Stimulated activated CD4-positive, alpha-beta T cell treated with anti-CD3 and anti-CD28 coated beads, Interleukin-2, amount 100 ng/mL, for 4 hours (primary cell): ENCODE measurements around the gene OR2B2.
"Not testable (repeated sequence)": the region's sequence is repeated elsewhere in the genome, so short reads cannot be mapped to it uniquely, and the experiment has no call there.

Experiments
- DNase-seq: peaks from one replicate; pipeline ENCODE4 v3.0.0-alpha.2; 2020; ENCODE audit warnings: low read depth

OR2B2 gene

GRCh38 chr6:27911956-27912446 is at the start of gene OR2B2:
TSS of gene OR2B2 (minus strand) at chr6:27912396. CDS start at chr6:27912319, 77 bp downstream.
- DNase-seq, result no peak

DNA sequence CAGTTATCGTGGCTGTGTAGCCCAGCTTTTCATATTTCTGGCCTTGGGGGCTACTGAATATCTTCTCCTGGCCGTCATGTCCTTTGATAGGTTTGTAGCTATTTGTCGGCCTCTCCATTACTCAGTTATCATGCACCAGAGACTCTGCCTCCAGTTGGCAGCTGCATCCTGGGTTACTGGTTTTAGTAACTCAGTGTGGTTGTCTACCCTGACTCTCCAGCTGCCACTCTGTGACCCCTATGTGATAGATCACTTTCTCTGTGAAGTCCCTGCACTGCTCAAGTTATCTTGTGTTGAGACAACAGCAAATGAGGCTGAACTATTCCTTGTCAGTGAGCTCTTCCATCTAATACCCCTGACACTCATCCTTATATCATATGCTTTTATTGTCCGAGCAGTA is 45.3 kb upstream of the OR2B2 start:
- no peak for DNase-seq

GRCh38 chr6:27956941-27957340 is 44.7 kb upstream of the OR2B2 start, which contains the start of gene OR2B6:
TSS of gene OR2B6 (plus strand) at chr6:27957241. CDS start at chr6:27957241, 0 bp downstream.
- DNase-seq, result no peak

- no peak for DNase-seq
Observed at GRCh38 chr6:27951040-27951439, 38.8 kb upstream of the OR2B2 start.

GRCh38 chr6:27948237-27948636 is 36.0 kb upstream of the OR2B2 start:
- no peak for DNase-seq

DNA sequence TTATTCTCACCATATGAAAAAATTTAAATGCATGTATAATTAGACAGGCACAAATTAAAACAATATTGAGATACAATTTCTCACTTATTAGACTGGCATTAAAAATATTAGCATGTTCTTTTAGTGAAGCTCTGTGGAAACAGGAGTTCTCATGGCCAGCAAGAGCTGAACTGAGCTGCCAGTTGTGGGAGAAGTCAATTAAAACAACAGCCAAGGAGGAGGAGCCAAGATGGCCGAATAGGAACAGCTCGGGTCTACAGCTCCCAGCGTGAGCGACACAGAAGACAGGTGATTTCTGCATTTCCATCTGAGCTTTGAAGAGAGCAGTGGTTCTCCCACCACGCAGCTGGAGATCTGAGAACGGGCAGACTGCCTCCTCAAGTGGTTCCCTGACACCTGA is 30.9 kb upstream of the OR2B2 start:
- not testable (repeated sequence) for DNase-seq

DNA sequence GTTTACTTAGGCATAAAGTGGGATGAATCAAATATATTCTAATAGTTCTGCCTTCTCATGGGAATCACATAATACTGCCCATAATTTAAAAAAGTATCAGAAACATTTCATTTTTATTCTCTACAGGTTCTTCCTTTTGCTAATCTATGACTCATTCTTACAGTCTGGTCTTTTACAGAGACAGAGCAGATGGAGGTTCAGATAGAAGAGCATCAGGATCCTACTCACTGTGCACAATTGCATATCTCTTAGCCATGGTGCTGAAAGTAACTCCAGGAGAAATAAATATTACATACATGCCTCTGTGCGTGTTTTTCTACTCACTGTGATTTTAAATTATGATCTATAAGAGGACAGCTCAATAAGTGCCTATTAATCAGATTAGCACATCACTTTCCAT is 28.6 kb upstream of the OR2B2 start:
- no peak for DNase-seq

DNA sequence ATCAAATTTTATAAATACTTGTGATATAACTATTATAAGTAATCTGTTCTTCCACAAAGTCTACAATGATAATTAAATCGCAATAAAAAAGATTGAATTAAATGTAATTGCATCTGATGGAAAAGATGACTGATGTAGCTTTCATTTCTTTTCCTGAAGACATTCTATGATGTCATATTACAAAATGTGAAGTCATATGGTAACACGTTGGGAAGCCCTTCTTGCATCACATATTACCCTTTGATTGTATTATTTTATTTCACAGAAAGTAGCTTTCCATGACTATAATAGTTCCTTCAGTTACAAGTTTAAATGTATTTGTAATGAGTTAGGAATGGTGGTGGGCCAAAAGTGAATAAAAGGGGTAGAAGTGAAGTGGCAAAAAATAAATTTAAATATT is 19.0 kb upstream of the OR2B2 start:
- DNase-seq, result no peak

DNA sequence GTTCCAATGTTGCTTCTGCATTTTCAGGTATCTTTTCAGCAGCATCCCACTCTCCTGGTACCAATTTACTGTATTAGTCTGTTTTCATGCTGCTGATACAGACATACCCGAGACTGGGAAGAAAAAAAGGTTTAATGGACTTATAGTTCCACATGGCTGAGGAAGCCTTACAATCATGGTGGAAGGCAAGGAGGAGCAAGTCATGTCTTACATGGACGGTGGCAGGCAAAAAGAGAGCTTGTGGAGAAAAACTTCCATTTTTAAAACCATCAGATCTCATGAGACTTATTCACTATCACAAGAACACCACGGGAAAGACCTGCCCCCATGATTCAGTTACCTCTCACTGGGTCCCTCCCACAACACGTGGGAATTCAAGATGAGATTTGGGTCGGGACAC is 17.7 kb upstream of the OR2B2 start:
- DNase-seq, result not testable (repeated sequence)

DNA sequence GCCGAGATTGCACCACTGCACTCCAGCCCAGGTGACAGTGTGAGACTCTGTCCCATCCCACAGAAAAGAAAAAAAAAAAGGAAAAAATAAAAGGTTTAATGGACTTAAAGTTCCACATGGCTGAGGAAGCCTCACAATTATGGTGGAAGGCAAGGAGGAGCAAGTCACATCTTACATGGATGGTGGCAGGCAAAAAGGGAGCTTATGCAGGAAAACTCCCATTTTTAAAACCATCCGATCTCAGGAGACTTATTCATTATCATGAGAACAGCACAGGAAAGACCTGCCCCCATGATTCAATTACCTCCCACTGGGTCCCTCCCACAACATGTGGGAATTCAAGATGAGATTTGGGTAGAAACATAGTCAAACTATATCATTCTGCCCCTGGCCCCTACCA is 15.8 kb upstream of the OR2B2 start:
- not testable (repeated sequence) for DNase-seq

DNA sequence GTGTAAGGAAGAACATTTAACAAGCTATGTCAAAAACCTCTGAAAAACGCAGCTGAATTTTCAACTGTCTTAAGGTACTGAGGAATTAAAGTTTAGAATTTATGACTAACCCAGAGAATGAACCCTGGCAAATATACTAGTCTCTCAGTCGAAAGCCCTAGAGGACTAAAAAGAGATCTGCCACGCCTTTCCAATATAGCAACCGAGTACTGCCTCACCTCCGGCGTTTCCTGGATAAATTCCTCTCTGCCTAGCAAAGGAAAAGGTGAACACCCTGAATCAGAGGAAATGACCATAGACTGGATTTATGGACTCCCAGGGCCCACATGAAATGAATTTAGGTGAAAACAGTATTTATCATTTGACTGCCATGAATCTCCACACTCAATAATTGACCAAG is 12.0 kb upstream of the OR2B2 start:
- DNase-seq, result no peak

DNA sequence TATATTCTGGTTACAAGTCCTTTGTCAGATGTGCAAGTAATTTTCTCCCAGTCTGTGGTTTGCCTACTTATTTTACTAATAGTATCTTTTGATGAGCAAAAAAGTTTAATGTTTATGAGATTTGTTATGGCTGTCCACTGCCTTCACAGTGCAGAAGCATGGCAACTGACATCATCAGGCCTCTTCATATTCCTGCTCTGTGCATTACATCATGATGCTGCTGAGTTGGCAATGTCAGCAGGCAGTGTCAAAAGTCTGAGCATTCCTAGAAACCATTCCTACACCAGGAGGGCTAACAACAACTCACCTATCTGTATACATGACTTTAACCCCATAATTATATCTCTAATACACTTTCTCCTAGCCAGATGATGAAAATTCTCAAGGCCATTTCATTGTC is 10.8 kb upstream of the OR2B2 start:
- no peak for DNase-seq

GRCh38 chr6:27908017-27908416 is 4.2 kb downstream of the OR2B2 start:
- no peak for DNase-seq

GRCh38 chr6:27902335-27903314 is 9.6 kb downstream of the OR2B2 start:
- peak; percentile 81 for DNase-seq

DNA sequence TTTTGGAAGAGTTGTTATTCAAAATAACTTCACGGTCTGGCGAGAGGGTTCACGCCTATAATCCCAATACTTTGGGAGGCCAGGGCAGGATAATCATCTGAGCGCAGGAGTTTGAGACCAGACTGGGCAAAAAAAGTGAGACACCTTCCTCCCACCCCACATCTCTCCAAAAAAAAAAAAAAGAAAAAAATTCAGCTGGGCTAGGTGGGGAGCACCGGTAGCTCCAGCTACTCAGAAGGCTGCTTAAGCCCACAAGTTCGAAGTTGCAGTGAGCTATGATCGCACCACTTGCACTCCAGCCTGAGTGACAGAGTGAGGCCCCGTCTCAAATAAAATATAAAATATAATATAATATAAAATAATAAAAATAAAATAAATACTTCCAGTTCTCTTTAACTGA is 10.4 kb downstream of the OR2B2 start:
- no peak for DNase-seq

DNA sequence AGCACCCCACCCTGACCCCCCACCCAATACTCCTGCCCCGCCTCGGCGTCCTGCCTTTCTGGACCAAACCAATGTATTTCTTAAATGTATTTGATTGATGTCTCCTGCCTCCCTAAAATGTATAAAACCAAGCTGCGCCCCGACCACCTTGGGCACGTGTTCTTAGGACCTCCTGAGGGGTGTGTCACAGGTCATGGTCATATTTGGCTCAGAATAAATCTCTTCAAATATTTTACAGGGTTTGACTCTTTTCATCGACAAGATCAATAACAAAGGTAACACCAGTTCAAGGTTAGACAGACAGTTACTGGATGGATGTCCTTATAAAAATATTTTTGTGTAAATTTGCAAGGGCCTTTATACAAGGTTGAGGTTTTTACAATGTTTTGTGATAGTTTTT is 12.0 kb downstream of the OR2B2 start:
- DNase-seq, result not testable (repeated sequence)

DNA sequence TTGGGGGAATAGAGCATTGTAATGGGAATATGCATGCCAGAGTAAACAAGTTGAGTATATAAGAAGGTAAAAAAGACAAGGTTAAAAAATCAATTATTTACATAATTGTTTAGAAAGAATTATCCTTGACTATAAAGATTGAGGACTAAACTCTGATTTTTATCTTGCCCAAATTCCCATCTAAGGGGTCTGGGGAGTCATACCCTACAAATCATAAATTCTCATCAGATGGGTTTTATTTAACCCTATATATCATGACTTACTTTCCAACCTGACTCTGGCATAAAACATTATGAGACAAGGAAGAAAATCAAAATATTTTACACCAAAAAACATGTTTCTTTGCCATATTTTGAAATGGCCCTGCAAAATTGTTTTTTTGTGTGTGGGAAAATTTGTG is 12.7 kb downstream of the OR2B2 start:
- DNase-seq, result no peak

DNA sequence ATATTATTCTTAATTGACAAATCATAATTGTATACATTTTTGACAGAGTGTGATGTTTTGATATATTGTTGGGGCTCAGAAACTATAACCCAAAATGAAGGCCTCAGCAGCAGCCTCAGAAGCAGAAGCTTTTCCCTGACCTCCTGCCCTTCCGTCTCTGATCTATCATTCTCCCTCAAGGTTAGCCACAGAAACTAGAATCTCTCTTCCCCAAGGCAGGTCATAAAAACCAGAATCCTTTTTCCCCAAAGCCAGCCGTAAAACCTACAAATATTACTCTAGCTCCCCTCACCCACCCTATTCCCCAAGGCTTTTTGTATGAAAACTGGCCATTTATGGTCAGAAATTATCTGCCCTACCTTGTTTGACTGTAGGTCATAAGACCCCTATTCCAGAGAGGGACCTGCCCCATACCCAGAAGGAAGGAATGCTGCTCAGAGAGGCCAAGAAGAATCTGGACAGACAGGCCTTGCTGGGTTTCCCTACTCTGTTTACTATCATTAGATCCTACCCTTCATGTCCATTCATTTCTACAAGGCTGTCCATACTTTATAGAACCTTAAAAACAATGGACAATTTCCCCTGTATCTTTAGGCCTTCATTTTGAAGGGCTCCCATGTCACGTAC is 14.5 kb downstream of the OR2B2 start:
- no peak for DNase-seq

DNA sequence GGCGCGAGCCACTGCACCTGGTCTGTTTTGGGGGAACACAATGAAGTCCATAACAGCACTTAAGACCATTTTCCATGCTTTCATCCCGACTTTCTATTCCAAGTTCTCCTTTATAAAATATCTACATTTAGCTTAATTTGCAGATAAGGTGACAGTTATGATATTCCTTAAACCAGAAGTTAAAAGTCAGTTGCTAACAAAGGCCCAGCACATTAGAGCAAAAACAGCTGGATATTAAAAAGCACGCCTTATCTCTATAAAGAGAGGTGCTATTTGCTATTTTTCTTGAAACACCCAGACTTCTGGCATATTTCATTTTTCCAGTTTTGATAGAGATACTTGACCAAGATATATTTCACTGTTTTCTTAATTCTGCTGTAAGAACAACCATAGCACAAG is 15.8 kb downstream of the OR2B2 start:
- no peak for DNase-seq

GRCh38 chr6:27894839-27895762 is 17.1 kb downstream of the OR2B2 start:
- peak; percentile 54 for DNase-seq

GRCh38 chr6:27893836-27894807 is 18.1 kb downstream of the OR2B2 start:
- DNase-seq, result peak; percentile 66
